GM19467 (cell line): Measurements from ENCODE around the gene CILP2.

Experiments used
- ATAC-seq: cut with Tn5 transposase; IDR thresholded peaks from one replicate; pipeline ENCODE4 v1.9.1; 2021; ENCODE audit warnings: mild to moderate bottlenecking, moderate library complexity; ENCODE audit not compliant: unreplicated experiment

The CILP2 gene

DNA sequence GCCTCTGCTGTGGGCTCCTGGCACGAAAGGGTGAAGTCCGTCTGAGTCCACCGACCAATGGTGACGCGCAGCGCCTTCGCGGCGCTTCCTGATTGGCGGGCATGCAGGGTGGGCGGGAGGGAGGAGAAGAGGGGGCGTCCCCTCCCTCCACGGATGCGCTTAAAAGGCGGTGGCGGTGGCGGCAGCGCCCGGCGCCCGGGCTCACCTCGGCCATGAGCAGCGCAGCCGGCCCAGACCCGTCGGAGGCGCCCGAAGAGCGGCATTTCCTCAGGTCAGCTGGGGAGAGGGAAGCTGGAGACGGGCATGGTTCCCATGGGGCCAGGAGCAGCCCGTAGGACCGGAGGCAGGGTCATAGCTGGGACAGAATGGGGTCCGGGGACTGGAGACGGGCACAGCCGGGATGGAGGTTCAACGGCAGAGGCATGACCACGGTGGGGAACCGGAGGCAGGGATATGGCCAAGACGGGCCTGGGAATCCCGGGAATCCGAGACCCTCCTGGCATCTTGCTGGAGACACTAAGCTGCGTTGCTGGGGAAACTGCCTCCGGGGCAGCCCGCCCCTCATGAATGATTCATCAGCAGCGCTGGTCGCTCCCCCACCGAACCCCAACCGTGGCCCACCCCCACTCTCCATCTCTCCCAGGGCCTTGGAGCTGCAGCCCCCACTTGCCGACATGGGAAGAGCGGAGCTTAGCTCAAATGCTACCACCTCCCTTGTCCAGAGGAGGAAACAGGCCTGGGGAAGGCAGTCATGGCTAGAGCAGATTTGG, 9.2 kb upstream of the CILP2 start, which contains the start of gene YJEFN3:
Gene YJEFN3 (plus strand): TSS at position 191 of the 770 bp plus-strand sequence. CDS start 22 bp downstream, at position 213.
- no peak for ATAC-seq

DNA sequence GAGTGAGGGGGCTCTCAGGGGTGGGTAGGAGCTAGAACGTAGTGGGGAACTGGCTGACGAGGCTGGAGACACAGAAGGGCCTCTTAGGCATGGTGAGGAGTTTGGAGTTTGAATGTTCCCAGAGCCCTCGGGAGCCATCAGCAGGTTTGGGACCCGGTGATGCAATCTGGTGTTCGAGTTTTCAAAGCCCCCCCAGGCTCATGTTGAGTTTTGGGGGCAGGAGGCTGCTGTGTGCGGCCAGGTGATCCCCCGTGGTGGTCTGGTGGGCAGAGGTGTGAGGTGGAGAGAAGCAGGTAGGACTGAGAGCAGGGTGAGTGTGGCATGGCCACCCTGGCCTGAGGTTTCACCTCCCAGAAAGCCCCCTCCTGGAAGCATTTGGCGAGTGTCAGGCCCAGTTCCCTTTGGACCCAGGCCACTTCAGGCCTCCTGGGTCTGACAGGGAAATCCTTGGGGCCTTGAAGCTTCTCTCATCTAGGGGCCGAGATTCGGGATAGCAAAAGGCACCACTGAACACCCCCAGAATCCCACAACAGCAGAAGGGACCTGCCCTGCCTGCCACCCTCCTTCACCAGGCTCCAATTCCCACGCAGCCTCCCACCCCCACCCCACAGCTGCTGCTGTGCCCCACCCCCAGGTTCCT, 8.2 kb upstream of the CILP2 start:
- ATAC-seq: no peak

DNA sequence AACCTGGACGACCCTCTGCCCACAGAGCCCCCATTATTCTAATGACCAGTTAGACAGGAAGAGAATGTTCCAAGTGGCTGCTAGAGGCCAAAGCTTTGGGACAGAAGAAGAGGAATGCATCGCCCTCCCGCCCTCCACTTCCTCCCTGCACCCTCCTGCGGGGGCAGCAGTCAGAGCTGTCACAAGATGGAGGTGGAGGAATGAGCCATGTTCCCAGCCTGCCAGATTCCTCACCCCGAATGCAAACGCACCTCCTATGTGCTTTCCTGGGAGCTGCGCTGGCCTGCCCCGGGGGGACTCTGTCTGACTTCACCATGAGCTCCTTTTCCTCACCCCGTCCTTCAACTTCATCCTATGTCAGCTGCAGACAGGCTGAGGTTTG, 7.7 kb upstream of the CILP2 start:
- ATAC-seq: no peak

DNA sequence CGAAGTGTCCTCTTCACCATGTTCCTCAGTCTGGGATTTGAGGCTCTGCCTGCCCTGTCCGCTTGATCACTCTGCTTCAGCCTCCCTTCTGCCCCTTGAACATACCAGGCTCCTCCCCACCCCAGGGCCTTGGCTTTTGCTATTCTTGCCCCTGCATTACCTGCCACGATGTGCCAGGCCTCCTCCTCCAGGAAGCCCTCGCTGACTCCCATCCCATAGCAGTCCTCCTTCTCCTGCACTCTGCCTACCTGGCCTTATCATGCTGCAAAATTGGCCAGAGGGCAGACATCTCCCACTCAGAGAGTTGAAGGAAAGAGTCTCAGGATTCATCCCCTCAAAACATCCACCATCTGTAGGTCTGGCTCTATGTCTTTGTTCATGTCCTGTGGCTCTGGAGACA, 7.2 kb upstream of the CILP2 start:
- no peak for ATAC-seq

DNA sequence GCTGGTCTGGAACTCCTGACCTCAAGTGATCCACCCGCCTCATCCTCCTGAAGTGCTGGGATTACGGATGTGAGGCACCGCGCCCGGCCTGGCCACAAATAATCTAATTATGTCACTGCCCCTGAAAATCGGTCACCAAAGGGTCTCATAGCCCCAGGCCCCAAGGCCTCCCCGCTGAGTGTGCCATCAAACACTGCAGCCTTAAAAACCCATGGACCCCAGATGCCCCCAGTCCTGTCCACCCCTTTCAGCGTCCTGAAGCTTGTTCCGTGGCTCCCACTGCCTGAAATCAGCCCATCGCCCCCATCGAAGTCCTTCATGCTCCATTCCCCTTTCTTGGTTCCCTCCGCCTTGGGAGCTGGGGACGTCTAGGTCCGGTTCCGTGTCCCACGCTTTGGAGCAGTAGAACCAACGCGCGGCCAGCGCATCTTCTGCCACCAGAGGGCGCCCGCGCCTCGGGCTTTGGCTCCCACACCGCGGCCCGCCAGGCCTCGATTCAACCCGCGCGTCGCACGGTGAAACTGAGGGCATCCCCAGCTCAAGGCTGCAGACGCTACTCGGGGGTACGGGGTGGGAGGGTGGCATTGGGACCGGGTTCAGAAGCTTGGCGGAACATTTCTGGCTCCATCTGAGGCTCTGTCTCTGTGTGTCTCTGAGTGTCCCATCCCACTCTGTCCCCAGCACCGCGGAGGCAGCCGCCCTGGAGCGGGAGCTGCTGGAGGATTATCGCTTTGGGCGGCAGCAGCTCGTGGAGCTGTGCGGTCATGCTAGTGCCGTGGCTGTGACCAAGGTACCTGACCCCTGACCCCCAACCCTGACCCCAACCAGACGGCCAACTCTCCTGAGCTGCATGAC, 5.9 kb upstream of the CILP2 start:
- no peak for ATAC-seq

DNA sequence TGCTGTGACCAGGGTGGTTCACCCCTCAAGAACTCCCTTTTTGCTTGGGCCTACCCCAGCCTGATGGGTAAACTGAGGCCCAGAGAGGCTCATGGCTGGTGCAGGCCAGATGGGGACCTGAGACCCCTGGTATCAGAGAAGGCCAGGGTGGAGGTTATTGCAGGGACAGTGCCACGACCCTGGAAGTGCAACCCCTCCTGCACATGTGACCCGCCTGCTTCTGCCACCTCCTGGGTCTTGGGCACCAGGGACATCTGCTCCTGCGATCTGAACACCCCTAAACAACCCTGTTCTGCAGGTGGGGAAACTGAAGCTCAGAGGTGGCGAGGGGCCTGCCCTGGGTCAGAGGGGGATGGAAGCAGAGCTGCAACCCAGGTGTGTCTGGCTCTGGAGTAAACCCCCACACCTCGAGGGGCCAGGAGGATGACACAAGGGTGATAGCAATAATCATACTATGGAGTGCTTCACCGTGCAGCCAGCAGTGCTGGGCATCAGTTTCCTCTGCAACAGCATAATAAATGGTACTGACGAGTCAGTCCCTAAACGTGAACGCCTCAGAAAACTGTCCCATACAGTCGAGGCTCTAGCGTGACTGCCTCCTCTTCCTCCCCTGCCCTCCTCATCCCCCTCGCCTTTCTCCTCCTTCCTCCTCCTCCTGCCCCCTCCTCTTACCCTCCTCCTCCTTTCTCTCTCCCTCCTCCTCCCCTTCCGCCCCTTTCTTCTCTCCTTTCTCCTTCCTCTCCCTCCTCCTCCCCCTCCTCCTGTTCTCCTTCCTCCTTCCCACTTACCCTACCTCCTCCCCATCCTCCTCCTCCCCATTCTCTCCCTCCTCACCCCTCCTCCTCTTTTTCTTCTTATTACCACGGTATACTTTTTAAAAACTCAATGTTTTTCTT, 5.0 kb upstream of the CILP2 start:
- ATAC-seq: no peak

GRCh38 chr19:19533841-19534240, 4.2 kb upstream of the CILP2 start:
- no peak for ATAC-seq

DNA sequence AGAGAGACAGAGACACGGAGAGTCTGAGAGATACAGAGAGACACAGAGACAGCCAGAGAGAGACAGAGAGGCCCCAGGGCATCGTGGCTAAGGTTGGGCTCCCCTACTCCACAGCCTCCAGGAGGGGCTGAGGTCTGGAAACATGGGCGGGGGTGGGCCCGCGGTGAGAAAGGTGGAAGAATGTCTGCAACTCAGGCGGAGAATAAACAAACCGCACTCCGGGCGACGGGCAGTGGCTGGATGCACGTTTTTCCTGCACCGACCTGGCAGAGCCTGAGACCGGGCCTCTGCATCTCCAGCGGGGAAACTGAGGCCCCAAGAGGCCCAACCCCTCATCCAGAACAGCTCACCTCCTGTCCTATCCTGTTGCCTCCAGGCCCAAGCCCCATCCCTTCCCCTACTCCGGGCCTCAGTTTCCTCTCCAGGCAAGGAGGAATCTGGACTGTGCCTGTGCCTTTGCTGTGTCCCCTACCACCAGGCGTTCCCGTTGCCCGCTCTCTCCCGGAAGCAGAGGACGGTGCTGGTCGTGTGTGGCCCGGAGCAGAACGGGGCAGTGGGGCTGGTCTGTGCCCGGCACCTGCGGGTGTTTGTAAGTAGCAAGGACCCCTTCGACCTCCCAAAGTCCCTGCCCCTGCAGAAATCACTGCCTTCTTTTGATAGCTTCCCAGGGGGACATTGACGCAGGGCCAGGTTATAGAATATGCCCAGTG, 3.4 kb upstream of the CILP2 start:
- no peak for ATAC-seq

- no peak for ATAC-seq
Observed at GRCh38 chr19:19535311-19536191, 2.5 kb upstream of the CILP2 start.

GRCh38 chr19:19537075-19538048, 703 bp upstream of the CILP2 start:
- ATAC-seq: no peak

- ATAC-seq: no peak
Observed at GRCh38 chr19:19538785-19539166, 711 bp downstream of the CILP2 start.

- ATAC-seq: no peak
Observed at GRCh38 chr19:19539698-19540063, 1.6 kb downstream of the CILP2 start.

GRCh38 chr19:19540064-19540714, 2.1 kb downstream of the CILP2 start:
- ATAC-seq: no peak

- ATAC-seq: no peak
Observed at GRCh38 chr19:19540715-19541515, 2.9 kb downstream of the CILP2 start.

GRCh38 chr19:19541616-19542015, 3.6 kb downstream of the CILP2 start:
- ATAC-seq: no peak

- no peak for ATAC-seq
Observed at GRCh38 chr19:19542507-19542906, 4.4 kb downstream of the CILP2 start.

DNA sequence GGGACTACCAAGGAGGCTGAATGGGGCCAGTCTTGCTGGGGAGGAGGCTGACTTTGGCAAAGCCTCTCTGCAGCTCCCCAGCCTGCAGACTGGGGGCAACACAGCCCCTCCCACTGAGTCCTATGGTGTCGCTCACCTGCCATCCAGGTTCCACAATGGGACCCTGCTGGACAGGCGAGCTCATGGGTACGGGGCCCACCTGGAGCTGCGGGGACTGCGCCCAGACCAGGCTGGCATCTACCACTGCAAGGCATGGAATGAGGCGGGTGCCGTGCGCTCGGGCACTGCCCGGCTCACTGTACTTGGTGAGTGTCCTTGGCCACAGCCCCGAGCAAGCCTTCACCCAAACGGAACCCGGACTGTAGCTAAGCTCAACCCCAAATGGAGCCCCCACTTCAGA, 5.0 kb downstream of the CILP2 start:
- ATAC-seq: no peak
